Mucosa of gallbladder (tissue), 1 donor: ENCODE measurements around the gene KCNJ12. TPM values are rescaled to one million over a fixed set of nuclear protein-coding genes. Genes with fewer than 3 reads are reported as not detected.
"Not testable (repeated sequence)": the region's sequence is repeated elsewhere in the genome, so short reads cannot be mapped to it uniquely, and the experiment has no call there.

Experiments
- DNase-seq: peaks from one replicate; pipeline ENCODE4 v3.0.0-alpha.2; 2020; ENCODE audit warnings: low spot score
- total RNA-seq: library from RNA; stranded (reverse); gene quantifications from one replicate; pipeline ENCODE4 v1.2.1, GENCODE V29; 2021
- donor health status: DM: no; HTN: no; CAD: no.

The KCNJ12 gene
- total RNA-seq: 2.4 TPM

- DNase-seq: no peak
These were observed at the start of gene KCNJ12 for GRCh38 chr17:21376081-21376758. Gene KCNJ12 (plus strand): TSS chr17:21376357. CDS start chr17:21415343, 38,986 bp downstream.

GRCh38 chr17:21327921-21328320 is 48.2 kb upstream of the KCNJ12 start:
- not testable (repeated sequence) for DNase-seq

DNA sequence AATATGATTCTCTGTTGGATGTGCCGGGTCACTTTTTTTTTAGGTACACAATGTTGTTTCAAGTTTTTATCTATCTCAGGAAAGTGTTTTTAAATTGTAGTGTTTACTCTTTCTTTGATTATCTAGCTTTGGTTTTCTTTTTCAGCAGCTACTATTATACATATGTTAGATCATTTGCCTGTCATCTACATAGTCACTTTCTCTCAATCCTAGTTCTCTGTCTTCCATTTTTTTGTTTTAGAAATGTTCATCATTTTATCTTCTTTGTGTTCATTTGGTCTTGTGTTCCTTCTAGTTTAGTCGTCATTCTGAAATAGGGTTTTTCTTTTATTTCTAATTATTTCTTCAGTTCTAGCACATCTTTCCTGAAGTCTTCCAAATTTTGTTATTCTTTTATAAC is 47.4 kb upstream of the KCNJ12 start:
- not testable (repeated sequence) for DNase-seq

DNA sequence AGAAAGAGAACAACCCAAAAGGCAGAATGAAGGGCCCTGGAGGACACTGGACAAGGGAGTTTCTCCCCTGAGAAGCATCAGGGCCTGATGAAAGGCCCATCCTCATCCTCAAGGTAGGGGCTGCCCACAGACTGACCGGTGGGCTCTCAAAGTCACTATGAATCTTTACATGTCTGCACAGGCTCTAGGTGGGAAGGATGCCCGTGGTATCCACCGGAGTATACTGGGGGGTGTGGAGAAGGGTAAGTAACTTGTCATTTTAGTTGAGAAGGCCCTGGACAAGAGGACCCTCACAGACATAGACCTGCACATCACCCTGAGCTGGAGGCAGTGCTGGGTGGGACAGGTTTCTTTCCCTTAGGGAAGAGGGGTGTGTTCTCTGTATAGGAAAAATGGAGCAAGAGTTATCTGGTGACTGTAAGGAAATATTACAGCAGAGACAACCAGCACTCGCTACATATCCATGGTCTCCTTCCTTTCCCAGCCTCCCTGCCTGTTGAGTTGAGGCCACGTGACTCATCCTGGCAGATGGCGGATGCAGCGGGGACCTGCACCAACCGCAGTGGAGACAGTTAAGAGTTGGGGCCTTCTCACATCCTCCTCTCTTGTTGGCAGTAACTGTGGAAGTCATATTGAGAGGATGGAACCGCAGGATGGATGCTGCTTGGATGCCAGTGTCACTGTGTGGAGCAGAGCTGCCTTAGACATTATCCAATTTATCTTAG is 45.6 kb upstream of the KCNJ12 start:
- DNase-seq: no peak

DNA sequence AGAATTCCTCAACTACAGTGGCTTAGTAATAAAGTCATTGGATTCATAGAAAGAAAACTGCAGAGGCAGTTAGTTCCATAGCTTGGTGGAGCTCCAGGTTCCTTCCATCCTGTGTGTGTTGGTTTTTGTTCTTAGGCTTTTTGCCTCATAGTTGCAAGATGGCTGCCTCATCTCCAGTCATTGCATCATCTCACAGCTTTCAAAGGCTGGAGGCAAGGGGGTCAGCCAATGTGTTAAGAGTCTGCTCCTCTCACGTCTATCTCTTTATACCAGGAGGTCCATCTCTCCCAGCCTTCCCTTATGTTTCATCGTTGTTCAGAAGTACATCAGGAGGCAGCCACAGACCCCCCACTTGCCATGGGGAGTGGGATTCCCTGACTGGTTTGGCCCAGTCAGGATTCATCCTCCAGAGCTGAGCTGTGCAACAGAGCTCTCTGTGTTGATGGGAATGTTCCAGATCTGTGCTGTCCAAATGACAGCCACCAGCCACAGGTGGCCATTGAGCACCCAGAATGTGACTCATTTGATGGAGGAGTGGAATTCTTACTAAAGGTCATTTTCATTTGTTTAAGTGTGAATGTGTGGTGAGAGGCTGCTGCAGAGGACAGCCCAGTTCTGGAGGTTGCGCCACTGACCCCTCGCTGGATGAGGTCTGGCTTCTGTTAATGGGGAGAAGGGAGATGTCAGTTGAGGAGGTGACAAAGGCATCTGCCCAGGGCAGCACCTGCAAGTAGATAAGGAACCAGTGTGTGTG is 39.4 kb upstream of the KCNJ12 start:
- not testable (repeated sequence) for DNase-seq

- DNase-seq: not testable (repeated sequence)
These were observed 38.1 kb upstream of the KCNJ12 start for GRCh38 chr17:21337981-21338625.

DNA sequence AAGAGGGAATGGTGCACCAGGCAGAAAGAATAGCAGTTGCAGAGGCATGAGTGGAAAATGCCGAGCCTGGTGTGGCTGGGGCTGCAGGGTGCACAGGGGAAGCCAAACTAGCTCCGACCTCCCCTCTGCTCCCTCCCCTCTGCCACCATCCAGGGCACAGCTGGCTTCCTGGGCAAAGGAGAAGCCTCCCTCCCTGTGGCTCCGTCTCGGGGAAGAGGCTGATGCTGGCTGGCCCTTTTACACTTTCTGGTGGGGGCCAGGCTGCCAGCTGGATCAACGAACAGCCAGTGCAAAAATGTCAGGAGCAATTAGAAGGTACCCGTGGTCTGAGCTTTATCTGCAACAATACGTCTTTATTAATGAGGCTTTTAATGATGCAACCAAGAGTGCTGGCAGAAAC is 37.1 kb upstream of the KCNJ12 start:
- DNase-seq: no peak

- DNase-seq: not testable (repeated sequence)
These were observed 36.6 kb upstream of the KCNJ12 start for GRCh38 chr17:21339571-21339970.

GRCh38 chr17:21340407-21340806 is 35.8 kb upstream of the KCNJ12 start:
- DNase-seq: not testable (repeated sequence)

DNA sequence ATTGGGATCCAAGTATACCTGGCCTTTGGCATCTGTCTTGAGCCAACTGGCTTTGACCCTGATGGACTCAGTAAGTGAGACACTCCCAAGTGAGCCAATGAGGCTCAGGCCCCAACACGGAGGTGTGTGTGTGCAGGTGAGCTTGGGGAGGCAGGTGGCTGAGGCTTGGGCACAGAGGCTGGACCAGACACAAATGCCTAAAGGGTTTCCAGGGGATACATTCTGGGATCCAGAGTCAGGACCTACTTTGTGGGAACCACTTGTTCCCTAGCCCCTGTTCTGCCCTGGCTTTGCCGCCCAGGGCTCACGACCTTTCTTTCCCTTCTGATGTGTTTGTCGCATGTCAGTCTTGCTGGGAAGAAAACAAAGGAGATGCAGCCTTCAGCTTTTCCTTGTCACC is 34.9 kb upstream of the KCNJ12 start:
- DNase-seq: not testable (repeated sequence)

DNA sequence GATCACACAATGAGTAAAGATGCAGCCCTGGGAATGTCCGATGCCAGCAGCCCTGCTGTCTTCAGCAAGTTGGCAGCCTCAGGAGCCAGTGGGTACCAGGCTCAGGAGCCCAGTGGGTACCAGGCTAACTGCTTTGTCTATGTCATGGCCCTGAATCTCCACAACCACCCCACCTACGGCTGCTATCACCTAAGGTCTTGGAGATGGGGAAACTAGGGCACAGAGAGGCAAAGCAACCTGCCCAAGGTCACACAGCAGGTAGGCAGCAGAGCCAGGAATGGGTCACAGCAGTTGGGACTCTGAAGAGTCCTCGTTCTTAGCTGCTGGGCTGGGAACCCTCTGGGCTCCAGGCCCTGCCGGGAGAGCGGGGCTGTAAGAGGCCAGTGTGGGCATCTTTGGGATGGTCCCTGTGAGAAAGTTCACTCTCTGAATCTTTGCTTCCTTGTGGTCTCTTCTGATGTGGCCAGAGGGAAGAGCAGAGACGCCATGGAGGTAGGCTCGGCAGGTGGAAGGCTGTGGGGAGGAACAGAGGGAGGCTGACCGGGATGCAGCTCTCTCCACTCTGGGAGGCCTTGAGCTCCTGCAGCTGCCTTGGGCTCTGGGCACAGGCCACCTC is 34.1 kb upstream of the KCNJ12 start:
- DNase-seq: not testable (repeated sequence)

DNA sequence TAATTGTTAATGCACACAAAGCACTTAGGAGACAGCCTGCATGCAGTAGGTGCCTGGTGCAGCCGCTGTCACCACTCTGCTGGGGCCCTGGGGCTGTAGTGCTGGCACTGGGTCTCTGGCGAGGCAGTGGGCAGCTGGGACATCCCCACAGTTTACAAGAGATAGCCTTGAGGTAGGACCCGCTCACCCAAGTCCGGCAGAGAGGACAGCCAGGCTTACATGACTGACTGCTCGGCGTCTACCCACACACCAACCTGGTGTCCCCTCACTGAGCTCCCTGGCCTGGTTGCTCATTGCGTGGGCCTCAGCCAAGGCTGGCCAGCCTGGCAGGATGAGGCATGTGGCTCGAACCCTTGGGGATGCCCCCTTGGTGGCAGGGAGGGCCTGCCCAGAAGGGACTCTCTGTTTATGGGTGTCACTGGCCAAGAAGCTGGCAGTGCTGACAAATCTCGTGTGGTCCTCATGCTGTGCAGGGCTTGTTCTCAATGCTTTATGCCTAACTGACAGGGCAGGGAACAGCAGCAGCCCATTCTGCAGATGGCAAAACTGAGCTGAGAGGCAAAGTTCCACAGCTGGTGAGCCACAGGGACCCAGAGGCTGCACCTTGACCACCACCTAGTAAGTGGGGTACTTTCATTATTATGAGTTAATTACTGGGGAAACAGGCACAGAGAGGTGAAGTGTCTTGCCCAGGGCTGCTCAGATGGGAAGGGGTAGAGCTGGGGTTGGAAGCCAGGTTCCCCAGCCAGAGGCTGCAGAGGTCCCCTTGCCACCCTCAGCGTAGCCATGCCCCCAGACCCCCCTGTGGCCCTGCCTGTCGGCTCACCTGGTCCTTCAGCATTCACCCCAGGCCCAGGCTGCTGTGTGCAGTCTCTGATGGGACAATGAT is 32.9 kb upstream of the KCNJ12 start:
- not testable (repeated sequence) for DNase-seq

GRCh38 chr17:21344801-21345200 is 31.4 kb upstream of the KCNJ12 start:
- not testable (repeated sequence) for DNase-seq

DNA sequence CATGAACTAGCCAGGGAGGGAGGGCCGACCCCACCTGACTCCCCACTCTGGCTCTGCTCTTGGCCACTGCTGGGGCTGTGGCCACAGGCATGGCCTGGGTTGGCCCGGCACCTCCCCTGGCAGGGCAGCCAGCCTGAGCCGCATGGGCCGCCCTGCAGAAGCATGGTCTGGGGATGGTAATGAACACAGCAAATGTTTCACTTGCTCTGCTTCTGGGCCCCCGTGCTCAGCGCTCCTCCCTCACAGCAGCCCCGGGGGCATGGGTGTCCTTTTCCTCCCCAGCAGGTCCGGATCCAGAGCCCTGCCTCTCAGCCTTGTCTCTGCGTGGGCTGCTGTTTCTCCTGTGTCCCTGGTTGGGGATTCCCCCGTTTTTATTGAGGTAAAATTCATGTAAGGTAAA is 30.9 kb upstream of the KCNJ12 start:
- no peak for DNase-seq

GRCh38 chr17:21346107-21346506 is 30.1 kb upstream of the KCNJ12 start:
- not testable (repeated sequence) for DNase-seq

DNA sequence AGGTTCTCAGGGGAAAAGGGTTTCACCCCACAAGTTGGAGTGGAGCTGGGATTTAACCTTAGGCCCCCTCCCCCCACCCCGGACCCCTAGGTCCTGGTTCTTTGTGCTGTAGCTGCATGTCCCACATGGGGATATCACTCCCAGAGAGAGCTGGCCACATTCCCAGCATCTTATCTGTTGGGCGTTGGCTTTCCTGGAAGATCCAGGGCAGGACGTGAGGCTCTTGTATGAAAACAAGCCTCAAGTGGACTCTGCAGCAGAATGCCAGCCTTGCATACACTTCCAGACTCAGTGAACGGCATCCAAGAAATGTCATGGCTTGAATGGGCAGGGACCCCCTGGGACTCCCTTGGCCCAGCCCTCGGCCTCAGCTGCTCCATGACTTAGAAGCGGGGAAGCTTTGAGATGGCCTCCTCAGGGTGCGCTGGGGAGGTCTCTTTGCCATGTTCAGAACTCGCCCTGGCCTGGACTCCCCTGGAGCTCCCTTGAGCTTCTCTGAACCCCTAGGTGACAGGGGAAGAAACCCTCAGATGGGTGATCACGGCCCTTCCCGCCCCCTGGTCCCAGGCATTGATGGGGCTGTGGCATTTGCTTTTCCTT is 29.4 kb upstream of the KCNJ12 start:
- DNase-seq: peak; percentile 73

DNA sequence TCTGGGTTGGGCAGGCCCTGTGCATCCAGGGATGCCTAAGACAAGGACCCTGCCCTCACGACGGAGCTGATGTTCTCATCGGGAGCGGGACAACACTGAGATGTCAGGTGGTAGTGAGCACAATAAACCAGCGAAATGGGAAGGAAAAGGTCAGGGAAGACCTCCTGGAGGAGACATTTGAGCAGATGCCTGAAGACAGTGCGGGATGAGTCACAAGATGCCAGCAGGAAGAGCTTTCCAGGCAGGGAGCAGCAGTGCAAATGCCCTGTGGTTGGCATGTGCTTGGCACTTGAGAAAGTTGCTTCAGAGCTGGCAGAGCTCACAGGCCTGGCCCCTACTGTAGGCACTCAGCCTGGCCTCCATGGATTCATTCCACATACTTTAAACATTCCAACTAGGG is 28.5 kb upstream of the KCNJ12 start:
- DNase-seq: not testable (repeated sequence)

DNA sequence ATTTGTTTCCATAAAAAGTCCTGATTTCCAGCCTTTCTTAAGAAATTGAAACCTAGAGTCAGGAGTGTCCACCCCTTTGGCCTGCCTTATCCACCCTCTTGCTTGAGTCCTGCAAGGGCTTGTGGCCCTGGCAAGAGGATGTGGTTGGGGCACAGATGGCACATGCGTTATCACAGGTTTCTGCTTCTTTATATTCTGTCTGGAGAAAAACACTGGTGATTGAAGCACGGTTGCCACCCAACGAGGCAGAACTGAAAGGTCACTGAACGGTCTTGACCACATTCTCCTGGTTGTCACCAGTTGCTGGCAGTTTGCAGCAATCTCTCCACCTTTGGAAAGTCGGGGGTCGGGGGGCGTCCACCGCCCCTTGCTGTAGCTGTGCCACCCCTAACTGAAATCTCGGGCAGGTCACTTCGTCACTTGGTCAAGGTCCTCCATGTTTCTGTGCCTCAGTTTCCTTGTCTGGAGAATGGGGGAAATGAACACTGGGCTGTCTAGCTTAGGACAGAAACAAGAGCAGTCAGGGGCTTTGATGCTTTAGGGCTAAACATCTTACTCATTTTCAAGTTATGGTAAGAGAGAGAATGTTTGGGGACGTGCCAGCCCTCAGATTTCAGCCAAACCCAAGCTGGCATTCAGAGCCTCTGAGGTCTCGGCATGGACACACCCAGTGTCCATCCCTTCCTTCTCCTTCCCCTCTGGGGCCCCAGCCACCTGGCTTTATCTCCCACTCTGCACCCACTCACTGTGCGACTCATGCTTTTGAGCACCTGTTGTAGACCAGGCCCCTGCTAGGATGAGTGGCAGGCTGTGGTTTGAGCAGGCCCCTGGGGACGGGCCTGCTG is 27.9 kb upstream of the KCNJ12 start:
- DNase-seq: not testable (repeated sequence)

- DNase-seq: not testable (repeated sequence)
These were observed 27.3 kb upstream of the KCNJ12 start for GRCh38 chr17:21348926-21349261.
